H1 (cell line): ENCODE results near the gene WNT8B. TPM values are rescaled to one million over a fixed set of nuclear protein-coding genes. Genes with fewer than 3 reads are reported as not detected.

ENCODE experiments used
- CTCF ChIA-PET: fragments of 300-600 bp; sonication (Branson Sonifier 250); formaldehyde crosslinking; loops from one replicate; lab custom pipeline; 2021; ENCODE audit not compliant: partially characterized antibody; lab: Charles Lee
- POLR2A ChIA-PET: fragments of 300-600 bp; sonication (Branson Sonifier 250); formaldehyde crosslinking; loops from one replicate; lab custom pipeline; 2021; ENCODE audit warnings: inconsistent platforms; ENCODE audit not compliant: partially characterized antibody; lab: Charles Lee
- DNase-seq, 2 experiments: peaks; one replicate each; pipeline versions ENCODE4 v3.0.0 to v3.0.0-alpha.2; 2010 to 2022; ENCODE audit warnings: low spot score in 2 of 2, low read depth in 1 of 2, mixed read lengths in 1 of 2
- FAIRE-seq: peaks from 2 replicates; lab custom pipeline; 2011; peaks lifted over from hg19 to GRCh38; lab: Jason Lieb, UNC
- H2AFZ ChIP-seq: 2 replicates; pipeline ENCODE4 v1.8.1; 2012; ENCODE audit warnings: low read length, inconsistent platforms
- H2AK5ac ChIP-seq: 2 replicates; pipeline ENCODE4 v1.6.1; 2013; ENCODE audit warnings: low read depth, low read length
- H2BK120ac ChIP-seq: replicated peaks from 2 replicates; pipeline ENCODE3; 2013; ENCODE audit warnings: low read depth, low read length, inconsistent platforms
- H2BK12ac ChIP-seq: 2 replicates; pipeline ENCODE4 v1.6.1; 2013; ENCODE audit warnings: low read depth, low read length
- H2BK15ac ChIP-seq: 2 replicates; pipeline ENCODE4 v1.6.1; 2013; ENCODE audit warnings: low read length
- H2BK20ac ChIP-seq: 2 replicates; pipeline ENCODE4 v1.6.1; 2013; ENCODE audit warnings: low read length
- H2BK5ac ChIP-seq: 2 replicates; pipeline ENCODE4 v1.6.1; 2013; ENCODE audit warnings: low read depth, low read length
- H3K14ac ChIP-seq: 2 replicates; pipeline ENCODE4 v1.6.1; 2013; ENCODE audit warnings: inconsistent platforms; ENCODE audit not compliant: insufficient read length
- H3K18ac ChIP-seq: 2 replicates; pipeline ENCODE4 v1.6.1; 2013; ENCODE audit warnings: low read length; ENCODE audit errors: extremely low read depth
- H3K23ac ChIP-seq: 2 replicates; pipeline ENCODE4 v1.6.1; 2013; ENCODE audit warnings: inconsistent platforms; ENCODE audit not compliant: insufficient read length
- H3K23me2 ChIP-seq: 2 replicates; pipeline ENCODE4 v1.6.1; 2013; ENCODE audit warnings: low read depth, low read length
- H3K27ac ChIP-seq: 2 replicates; pipeline ENCODE4 v1.6.1; 2011; ENCODE audit warnings: low read depth, low read length, inconsistent platforms
- H3K27me3 ChIP-seq, 4 experiments: replicated peaks in 1 of 4; 1 replicate in 1 of 4; 2 replicates in 3 of 4; pipeline versions ENCODE4 v1.6.1 to v1.8.1; 2011 to 2013; ENCODE audit warnings: low read length in 3 of 4, mild to moderate bottlenecking in 3 of 4, inconsistent platforms in 2 of 4, mixed read lengths in 2 of 4, moderate library complexity in 1 of 4; ENCODE audit not compliant: control insufficient read depth in 3 of 4, insufficient read depth in 3 of 4; ENCODE audit errors: extremely low read depth in 1 of 4
- H3K36me3 ChIP-seq, 4 experiments: 2 replicates each; pipeline versions ENCODE4 v1.6.1 to v1.8.1; 2011 to 2013; ENCODE audit warnings: mild to moderate bottlenecking in 4 of 4, low read length in 3 of 4, moderate library complexity in 2 of 4, control low read depth in 1 of 4, inconsistent platforms in 1 of 4; ENCODE audit not compliant: insufficient read depth in 4 of 4, control insufficient read depth in 2 of 4
- H3K4ac ChIP-seq: replicated peaks from 2 replicates; pipeline ENCODE3; 2013; ENCODE audit warnings: low read length, low read depth, mixed read lengths, inconsistent platforms; ENCODE audit not compliant: insufficient read length
- H3K4me1 ChIP-seq, 4 experiments: replicated peaks in 1 of 4; 1 replicate in 1 of 4; 2 replicates in 3 of 4; pipeline versions ENCODE4 v1.6.1 to v1.8.1; 2011 to 2013; ENCODE audit warnings: low read length in 3 of 4, inconsistent platforms in 2 of 4, mixed read lengths in 1 of 4; ENCODE audit not compliant: insufficient read depth in 4 of 4, control insufficient read depth in 3 of 4
- H3K4me2 ChIP-seq, 2 experiments: 2 replicates each; pipeline versions ENCODE4 v1.6.1 to v1.8.1; 2011 to 2013; ENCODE audit warnings: low read depth in 2 of 2, low read length in 2 of 2, control low read depth in 1 of 2, inconsistent platforms in 1 of 2, mild to moderate bottlenecking in 1 of 2; ENCODE audit not compliant: insufficient read depth in 1 of 2
- H3K4me3 ChIP-seq, 4 experiments: fragments of 200-600, 300-600 bp in 1 of 4; sonication (generic), shearing (Covaris generic), sonication (Bioruptor Twin) in 1 of 4; 2 replicates each; pipeline versions ENCODE4 v1.5.1 to v1.8.1; 2011 to 2016; ENCODE audit warnings: low read length in 4 of 4, low read depth in 3 of 4, control low read depth in 2 of 4, inconsistent platforms in 2 of 4, mild to moderate bottlenecking in 2 of 4, mixed read lengths in 1 of 4, moderate library complexity in 1 of 4; ENCODE audit not compliant: insufficient read depth in 2 of 4; ENCODE audit errors: extremely low read depth in 1 of 4
- H3K56ac ChIP-seq: replicated peaks from 2 replicates; pipeline ENCODE3; 2013; ENCODE audit warnings: low read depth, mild to moderate bottlenecking, mixed read lengths, low read length, inconsistent platforms; ENCODE audit not compliant: insufficient read length
- H3K79me1 ChIP-seq: 2 replicates; pipeline ENCODE4 v1.6.1; 2013; ENCODE audit warnings: low read depth, low read length, control low read depth
- H3K79me2 ChIP-seq, 2 experiments: 2 replicates each; pipeline versions ENCODE4 v1.6.1 to v1.8.1; 2012 to 2013; ENCODE audit warnings: low read length in 2 of 2, mild to moderate bottlenecking in 2 of 2, inconsistent platforms in 1 of 2; ENCODE audit not compliant: insufficient read depth in 2 of 2, control insufficient read depth in 1 of 2
- H3K9ac ChIP-seq, 4 experiments: replicated peaks in 1 of 4; 1 replicate in 1 of 4; 2 replicates in 3 of 4; pipeline versions ENCODE4 v1.6.1 to v1.8.1; 2011 to 2013; ENCODE audit warnings: low read depth in 3 of 4, low read length in 3 of 4, control low read depth in 2 of 4, mild to moderate bottlenecking in 2 of 4, moderate library complexity in 2 of 4, inconsistent platforms in 1 of 4; ENCODE audit errors: extremely low read depth in 1 of 4
- H3K9me3 ChIP-seq, 2 experiments: 2 replicates each; pipeline versions ENCODE4 v1.6.1 to v1.8.1; 2012 to 2013; ENCODE audit warnings: mild to moderate bottlenecking in 2 of 2, moderate library complexity in 2 of 2, control low read depth in 1 of 2, inconsistent platforms in 1 of 2, low read depth in 1 of 2, low read length in 1 of 2, mixed read lengths in 1 of 2; ENCODE audit not compliant: insufficient read depth in 2 of 2
- H4K20me1 ChIP-seq, 2 experiments: replicated peaks in 1 of 2; 2 replicates each; pipeline versions ENCODE3 to v1.8.1; 2011 to 2013; ENCODE audit warnings: inconsistent platforms in 2 of 2, low read length in 2 of 2, mild to moderate bottlenecking in 1 of 2; ENCODE audit not compliant: insufficient read depth in 2 of 2, control insufficient read depth in 1 of 2
- H4K5ac ChIP-seq: 2 replicates; pipeline ENCODE4 v1.6.1; 2013; ENCODE audit warnings: low read length, low read depth, mixed read lengths, inconsistent platforms; ENCODE audit not compliant: insufficient read length
- H4K8ac ChIP-seq: 2 replicates; pipeline ENCODE4 v1.8.0; 2013; ENCODE audit warnings: mild to moderate bottlenecking, moderate library complexity, low read length, inconsistent platforms; ENCODE audit not compliant: insufficient read depth; ENCODE audit errors: extremely low read depth
- H4K91ac ChIP-seq: replicated peaks from 2 replicates; pipeline ENCODE3; 2013; ENCODE audit warnings: low read length, mixed read lengths, inconsistent platforms; ENCODE audit not compliant: insufficient read length
- BACH1 ChIP-seq: IDR thresholded peaks from 2 replicates; pipeline ENCODE4 v1.6.1; 2012; ENCODE audit warnings: low read length, improper control_type of control experiment
- GABPA ChIP-seq: IDR thresholded peaks from 2 replicates; pipeline ENCODE4 v1.6.1; 2011; ENCODE audit warnings: mild to moderate bottlenecking, low read length, moderate library complexity, borderline replicate concordance; ENCODE audit not compliant: insufficient read depth
- KDM5A ChIP-seq: fragments of 200-600 bp; IDR thresholded peaks from 2 replicates; pipeline ENCODE4 v1.7.1; 2012; ENCODE audit warnings: mild to moderate bottlenecking, low read length, inconsistent platforms, mixed read lengths
- POLR2AphosphoS5 ChIP-seq: IDR thresholded peaks from 2 replicates; pipeline ENCODE4 v1.6.1; 2011; ENCODE audit warnings: low read depth, low read length
- RBBP5 ChIP-seq: IDR thresholded peaks from 2 replicates; pipeline ENCODE4 v1.7.1; 2012; ENCODE audit warnings: low read depth, mild to moderate bottlenecking, inconsistent platforms, low read length, moderate library complexity, borderline replicate concordance
- SP1 ChIP-seq: IDR thresholded peaks from 2 replicates; pipeline ENCODE4 v1.6.1; 2011; ENCODE audit warnings: low read depth, low read length
- WGBS, 2 experiments: shearing (Covaris generic) in 1 of 2; methylation state at CpG; one replicate each; pipeline versions ENCODE4 v1.1.6 to v1.1.7; 2013 to 2015; ENCODE audit warnings: low lambda C conversion rate in 2 of 2, mixed read lengths in 2 of 2, inconsistent platforms in 1 of 2, low coverage in 1 of 2, missing lambda C conversion rate in 1 of 2; ENCODE audit not compliant: insufficient replicate concordance in 2 of 2, insufficient coverage in 1 of 2, insufficient read length in 1 of 2; ENCODE audit errors: extremely low coverage in 1 of 2, missing lambda C conversion rate in 1 of 2; 5-methylcytosine and 5-hydroxymethylcytosine counted together
- polyA plus RNA-seq, 7 experiments: library from polyadenylated mRNA; depleted of rRNA in 3 of 7; stranded (reverse) in 5 of 7; unstranded in 2 of 7; fragments of >200 nt in 5 of 7; fragments of 200-250 nt in 2 of 7; gene quantifications; 1 replicate in 5 of 7; 2 replicates in 1 of 7; 4 replicates in 1 of 7; pipeline versions ENCODE4 v1.2.1 to v1.2.3, GENCODE V29; 2011 to 2013; ENCODE audit warnings: missing spikeins in 2 of 7, mixed read lengths in 2 of 7
- total RNA-seq: library from RNA; stranded (reverse); fragmentation: NEBNext Ultra II Directional; extraction: Animal tissue kit (Norgen Biotek cat#: 25700); gene quantifications from 2 replicates; pipeline ENCODE4 v1.2.1, GENCODE V29; 2021

The WNT8B gene
- total and polyA plus RNA-seq, 2 of the 8 experiments (the other 6 are each of a cell fraction or from before 2014, with no cell fraction given): 0.20 to 0.67 TPM

DNA sequence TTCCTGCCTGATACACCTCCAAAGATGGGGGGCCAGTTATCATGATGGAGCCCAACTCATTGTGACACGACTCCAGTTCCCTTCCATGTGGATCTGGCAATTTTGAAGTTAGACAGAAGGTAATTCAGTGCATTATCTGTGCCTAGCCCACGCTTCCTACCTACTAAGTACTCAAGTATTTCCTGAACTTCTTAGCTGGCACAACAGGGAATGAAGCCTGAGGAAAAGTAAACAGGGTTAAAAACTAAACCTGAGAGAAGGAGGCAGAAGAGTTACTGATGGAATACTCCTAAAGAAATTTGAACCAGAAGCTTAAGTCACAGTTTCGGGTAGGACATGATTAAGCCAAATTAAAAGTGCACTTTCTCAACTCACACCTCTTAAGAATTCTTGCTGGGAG is 58.0 kb downstream of the WNT8B start:
- Histone ChIP-seq H3K23ac (no peak overlapping the region), H3K4me1 (peaks cover 0 to 3% (median under 1%) of the 10 kb centered on the region in 4 experiments; a peak in 2 of 7 replicates), H3K27ac (no peak overlapping the region), H2BK120ac (no peak overlapping the region), H3K36me3 (peaks cover 0 to 21% (median 3%) of the 10 kb centered on the region in 4 experiments; a peak in 4 of 8 replicates), H4K5ac (no peak overlapping the region), H3K14ac (no peak overlapping the region), H2BK12ac (no peak overlapping the region), H3K9me3 (no peaks in the 10 kb centered on the region), H2BK15ac (no peak overlapping the region), H4K8ac (no peak overlapping the region; the same call in 1 of the 2 replicates), H3K56ac (no peak overlapping the region), H3K9ac (no peak overlapping the region), H3K79me2 (no peaks in the 10 kb centered on the region), H3K18ac (no peak overlapping the region), H4K20me1 (peaks cover 0 to 2% of the 10 kb centered on the region in 2 experiments), H2AK5ac (no peak overlapping the region), H3K23me2 (peaks cover 8% of the 10 kb centered on the region), H3K79me1 (no peaks in the 10 kb centered on the region), H2BK20ac (no peak overlapping the region), H2BK5ac (no peak overlapping the region), H3K4ac (no peak overlapping the region), H2AFZ (no peak overlapping the region), H4K91ac (no peak overlapping the region), H3K27me3 (peaks cover 2 to 24% (median 15%) of the 10 kb centered on the region in 4 experiments; a peak in 6 of 7 replicates), H3K4me3 (no peak overlapping the region), H3K4me2 (no peak overlapping the region)
- ChIA-PET CTCF (interaction anchor here (0.8 to 9.8 kb wide), 6 partner anchors 11 to 358 kb away, joined by 3 to 114 read pairs (median 38); partner anchors contain the start of gene HIF1AN), POLR2A (interaction anchor here (0.7 to 1.5 kb wide), 6 partner anchors 13 to 157 kb away, joined by 3 to 9 read pairs (median 4); no protein-coding TSS in a partner anchor)
- no peak for DNase-seq
- WGBS, 2 experiments: 88% methylated on average over 3 of the region's 3 CpGs; no CpG with 5 or more reads in 1 of the 2 experiments
- TF ChIP-seq SP1: no peak
- TF ChIP-seq BACH1: no peak
- no peak for TF ChIP-seq KDM5A
- TF ChIP-seq RBBP5: no peak
- TF ChIP-seq GABPA: no peak
- TF ChIP-seq POLR2AphosphoS5: no peak
- no peak for FAIRE-seq
